ENCODE data around the gene UBE2O. TPM values are rescaled to one million over a fixed set of nuclear protein-coding genes. Genes with fewer than 3 reads are reported as not detected.

Gene UBE2O
- total RNA-seq, 4 donors from 2014 or later: 16.4 to 46.5 (median 32.4) TPM

GRCh38 chr17:76415786-76416185, 37.2 kb downstream of the UBE2O start:
- no peak overlapping the region for H3K4me3 ChIP-seq
- DNase-seq (no peak), ATAC-seq (no peak)
- in situ Hi-C loops (cut with MboI; ENCODE audit: low sequenced_read_pairs in 4 of 4) (no loop called here), intact Hi-C loops (cut with DNase I; ENCODE audit: low total_unique reads) (loop anchor here (5.0 kb wide), 1 partner anchor 37 kb away; the partner anchor contains the start of gene UBE2O)
- H3K27ac ChIP-seq: peak overlapping the region; percentile 67 to 76 (median 68)
- H3K27me3 ChIP-seq: no peaks in the 10 kb centered on the region
- H3K4me1 ChIP-seq: peaks cover 53 to 59% of the 10 kb centered on the region in 2 donors
- no peak for TF ChIP-seq POLR2A (IDR thresholded peaks at IDR 0.05)
- TF ChIP-seq CTCF (IDR thresholded peaks at IDR 0.05 in 4 of 5, conservative IDR thresholded peaks at IDR 0.05 in 1 of 5): no peak
- H3K9me3 ChIP-seq: no peaks in the 10 kb centered on the region
- H3K36me3 ChIP-seq: peaks cover 0 to 5% of the 10 kb centered on the region in 2 donors

- intact Hi-C loops (cut with DNase I; ENCODE audit: low total_unique reads) (loop anchor here (5.0 kb wide), 1 partner anchor 38 kb away; the partner anchor contains the start of gene UBE2O), in situ Hi-C loops (cut with MboI; ENCODE audit: low sequenced_read_pairs in 4 of 4) (no loop called here)
- ATAC-seq (no peak), DNase-seq (no peak)
- Histone ChIP-seq H3K4me3 (no peak overlapping the region), H3K27me3 (no peaks in the 10 kb centered on the region), H3K27ac (peak overlapping the region in 3 of 4 donors; percentile 5 to 46 (median 24)), H3K36me3 (peaks cover 0 to 5% of the 10 kb centered on the region in 2 donors), H3K4me1 (peaks cover 41 to 47% of the 10 kb centered on the region in 2 donors), H3K9me3 (no peaks in the 10 kb centered on the region)
- TF ChIP-seq POLR2A (IDR thresholded peaks at IDR 0.05) (no peak), CTCF (IDR thresholded peaks at IDR 0.05 in 4 of 5, conservative IDR thresholded peaks at IDR 0.05 in 1 of 5) (no peak)
Measured at GRCh38 chr17:76414334-76415295, 38.3 kb downstream of the UBE2O start.

- Histone ChIP-seq H3K4me3 (no peak overlapping the region), H3K27ac (no peak overlapping the region), H3K9me3 (no peaks in the 10 kb centered on the region), H3K36me3 (peaks cover 0 to 5% of the 10 kb centered on the region in 2 donors), H3K4me1 (peaks cover 37 to 49% of the 10 kb centered on the region in 2 donors), H3K27me3 (no peaks in the 10 kb centered on the region)
- DNase-seq: no peak
- ATAC-seq: no peak
- TF ChIP-seq POLR2A (IDR thresholded peaks at IDR 0.05) (no peak), CTCF (IDR thresholded peaks at IDR 0.05 in 4 of 5, conservative IDR thresholded peaks at IDR 0.05 in 1 of 5) (no peak)
- intact Hi-C loops (cut with DNase I; ENCODE audit: low total_unique reads) (no loop called here), in situ Hi-C loops (cut with MboI; ENCODE audit: low sequenced_read_pairs in 4 of 4) (no loop called here)
Measured at GRCh38 chr17:76411247-76411646, 41.7 kb downstream of the UBE2O start.

GRCh38 chr17:76410328-76410965, 42.5 kb downstream of the UBE2O start:
- in situ Hi-C loops (cut with MboI; ENCODE audit: low sequenced_read_pairs in 4 of 4): no loop called here
- Histone ChIP-seq H3K9me3 (no peaks in the 10 kb centered on the region), H3K27ac (no peak overlapping the region), H3K4me3 (no peak overlapping the region), H3K4me1 (peaks cover 39 to 51% of the 10 kb centered on the region in 2 donors), H3K27me3 (no peaks in the 10 kb centered on the region), H3K36me3 (peaks cover 0 to 5% of the 10 kb centered on the region in 2 donors)
- intact Hi-C loops (cut with DNase I; ENCODE audit: low total_unique reads): no loop called here
- ATAC-seq (no peak), DNase-seq (no peak)
- TF ChIP-seq POLR2A (IDR thresholded peaks at IDR 0.05) (no peak), CTCF (IDR thresholded peaks at IDR 0.05 in 4 of 5, conservative IDR thresholded peaks at IDR 0.05 in 1 of 5) (no peak)

Measured in gastrocnemius medialis (tissue), 4 donors.